ENCODE data around the gene PTBP2. TPM values are rescaled to one million over a fixed set of nuclear protein-coding genes. Genes with fewer than 3 reads are reported as not detected.

The PTBP2 gene
- 5.7 to 10.0 TPM (median 6.8 TPM) in 5 replicates for total RNA-seq (2022; extraction: Qiagen RNA extraction; ENCODE audit: low read depth)

GRCh38 chr1:96721416-96722160, at the start of gene PTBP2:
Gene PTBP2 (plus strand): TSS chr1:96721784. CDS start chr1:96721865, 81 bp downstream.

